GM19193 (cell line): ENCODE data around the gene MINDY4.

Source experiments
- POLR2A ChIP-seq: IDR thresholded peaks from 4 replicates; pipeline ENCODE4 v1.6.1; 2011; ENCODE audit not compliant: insufficient read depth, insufficient read length; ENCODE audit errors: extremely low read depth

MINDY4 gene

GRCh38 chr7:30826181-30826580 is 55.0 kb downstream of the MINDY4 start:
- TF ChIP-seq POLR2A = no peak

DNA sequence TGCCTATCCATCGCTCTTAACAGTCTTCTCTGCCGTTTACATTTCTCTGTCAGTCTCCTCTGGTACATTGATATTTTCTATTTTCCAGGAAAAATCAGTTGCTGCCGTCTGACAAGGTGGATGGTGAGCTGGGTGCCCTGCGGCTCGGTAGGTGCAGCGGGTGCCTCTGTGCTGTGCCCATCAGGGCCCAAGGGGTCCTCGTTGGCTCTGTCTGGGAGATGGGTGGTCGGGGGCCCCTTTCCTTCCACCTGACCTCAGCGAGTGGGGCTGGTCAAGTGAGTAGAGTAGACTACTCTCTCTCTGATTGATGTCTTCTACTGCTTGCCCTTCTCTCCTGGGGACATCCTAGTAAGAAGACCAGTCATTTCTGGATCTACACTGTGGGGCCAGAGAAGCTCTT is 57.4 kb downstream of the MINDY4 start:
- no peak for TF ChIP-seq POLR2A

GRCh38 chr7:30829471-30829870 is 58.3 kb downstream of the MINDY4 start:
- TF ChIP-seq POLR2A = no peak

- TF ChIP-seq POLR2A = no peak
Observed at GRCh38 chr7:30831227-30831626, 60.0 kb downstream of the MINDY4 start.

DNA sequence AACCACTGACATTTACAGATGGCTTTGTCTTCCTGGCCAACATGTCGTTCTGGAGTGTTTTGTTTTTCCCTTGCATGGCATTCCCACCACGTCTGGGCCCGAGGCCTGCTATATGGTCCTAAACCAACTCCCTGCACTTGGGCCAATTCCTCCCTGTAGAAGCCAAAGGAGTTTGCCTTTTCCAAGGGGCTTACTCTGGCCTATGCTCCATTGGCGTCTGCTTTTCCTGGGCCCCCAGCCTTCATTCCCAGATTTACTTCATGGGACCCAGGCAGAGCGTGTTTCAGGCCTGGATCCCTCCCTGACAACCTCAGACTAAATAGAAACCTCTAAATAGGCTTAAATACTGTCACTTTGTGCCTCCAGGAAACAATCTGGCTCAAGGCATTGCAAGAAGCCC is 60.7 kb downstream of the MINDY4 start:
- no peak for TF ChIP-seq POLR2A

DNA sequence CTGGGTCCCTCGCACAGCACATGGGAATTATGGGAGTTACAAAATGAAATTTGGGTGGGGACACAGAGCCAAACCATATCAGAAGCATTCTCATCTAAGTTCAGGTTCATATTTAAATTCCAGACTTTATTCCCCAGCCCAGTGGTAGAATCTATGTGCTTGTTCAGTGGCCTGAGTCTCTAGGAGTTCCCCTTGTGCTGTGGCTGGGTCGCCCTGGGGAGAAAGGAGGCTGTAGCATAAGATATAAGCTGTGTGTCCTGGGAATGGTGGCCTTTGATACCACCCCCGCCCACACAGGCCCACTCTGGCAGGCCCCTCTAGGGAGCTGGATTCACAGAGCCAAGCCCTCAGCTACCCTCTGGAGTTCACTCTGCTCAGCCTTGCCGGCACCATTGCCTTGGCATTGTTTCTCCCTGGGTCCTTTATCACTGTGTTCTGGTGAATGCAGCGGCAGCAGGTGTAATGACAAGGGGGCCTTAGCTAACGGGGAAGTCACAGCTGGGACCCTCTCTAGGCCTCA is 64.2 kb downstream of the MINDY4 start:
- no peak for TF ChIP-seq POLR2A

DNA sequence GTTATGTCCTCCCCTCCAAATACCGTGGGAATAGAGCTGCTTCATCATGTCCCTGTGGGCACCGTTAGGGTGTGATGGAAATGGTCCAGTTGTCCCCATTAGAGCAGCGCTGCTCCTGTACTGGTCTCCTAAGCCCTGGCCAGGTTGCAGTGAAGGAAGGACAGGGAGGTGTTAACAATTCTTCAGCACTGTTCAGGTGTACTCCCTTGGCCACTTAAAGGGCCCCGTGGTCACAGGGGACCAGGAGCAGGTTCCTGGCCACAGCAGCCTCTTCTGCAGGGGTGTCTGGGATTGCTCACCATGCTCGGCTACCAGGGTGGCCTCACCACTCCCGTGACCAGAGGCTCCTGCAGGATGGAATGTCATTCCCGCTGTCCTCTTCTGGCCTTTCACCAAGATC is 65.8 kb downstream of the MINDY4 start:
- no peak for TF ChIP-seq POLR2A

- no peak for TF ChIP-seq POLR2A
Observed at GRCh38 chr7:30837581-30837980, 66.4 kb downstream of the MINDY4 start.

DNA sequence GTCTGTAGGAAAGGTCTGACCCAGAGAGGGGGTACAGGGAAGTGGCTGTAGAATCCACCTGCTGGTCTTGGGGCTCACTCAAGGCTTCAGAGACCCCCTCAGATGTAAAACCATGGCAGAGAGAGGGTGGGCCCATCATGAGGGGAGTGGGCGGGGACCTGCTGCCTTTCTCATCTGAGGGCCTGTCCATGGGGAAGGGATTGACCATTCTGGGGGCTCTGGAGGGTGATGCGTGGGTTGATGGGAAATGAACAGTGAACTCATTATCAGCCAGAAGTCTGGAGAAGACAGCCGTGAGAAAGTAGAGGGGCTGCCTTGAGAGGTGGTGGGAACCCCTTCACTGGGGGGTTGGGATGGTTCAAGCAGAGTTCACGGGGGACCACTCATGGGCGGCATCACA is 66.8 kb downstream of the MINDY4 start:
- no peak for TF ChIP-seq POLR2A

DNA sequence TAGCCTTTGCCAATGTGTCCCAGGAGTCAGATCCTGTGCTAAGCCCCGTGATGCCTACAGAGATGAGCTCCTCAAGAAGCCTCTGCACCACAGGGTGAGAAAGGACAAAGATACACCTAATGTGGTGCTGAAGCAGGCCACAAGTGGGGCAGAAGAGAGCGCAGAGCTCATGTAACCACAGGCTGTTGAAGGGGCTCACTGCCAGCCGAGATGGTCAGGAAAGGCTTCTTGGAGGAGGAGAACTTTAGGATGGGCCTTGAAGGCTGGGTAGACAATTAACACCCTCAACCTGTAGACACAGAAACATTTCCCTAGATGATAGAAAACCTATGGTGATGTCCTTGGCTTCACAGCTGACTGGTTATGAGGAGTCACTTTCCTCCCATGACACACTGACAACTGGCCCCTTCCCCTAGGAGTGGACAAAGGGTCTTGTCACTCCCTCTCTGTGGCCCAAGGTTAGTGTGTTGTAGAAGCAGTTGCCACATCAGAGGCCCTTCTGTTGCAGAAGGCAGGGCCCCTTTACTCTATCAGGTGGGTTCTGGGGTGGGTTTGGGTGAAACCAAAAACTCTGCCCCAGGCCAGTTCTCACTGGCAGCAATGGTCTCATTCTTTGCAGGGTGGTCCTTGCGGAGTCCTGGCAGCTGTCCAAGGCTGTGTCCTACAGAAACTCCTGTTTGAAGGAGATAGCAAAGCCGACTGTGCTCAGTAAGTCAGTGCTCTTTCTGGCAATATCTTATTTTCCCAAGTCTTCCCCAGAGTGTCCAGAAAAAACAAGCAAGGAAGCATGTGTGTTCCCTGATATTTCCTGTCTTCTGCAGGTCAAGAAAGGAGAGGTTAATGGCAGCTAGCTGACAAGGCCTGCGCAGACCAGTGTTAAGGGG is 69.2 kb downstream of the MINDY4 start:
- TF ChIP-seq POLR2A = no peak

DNA sequence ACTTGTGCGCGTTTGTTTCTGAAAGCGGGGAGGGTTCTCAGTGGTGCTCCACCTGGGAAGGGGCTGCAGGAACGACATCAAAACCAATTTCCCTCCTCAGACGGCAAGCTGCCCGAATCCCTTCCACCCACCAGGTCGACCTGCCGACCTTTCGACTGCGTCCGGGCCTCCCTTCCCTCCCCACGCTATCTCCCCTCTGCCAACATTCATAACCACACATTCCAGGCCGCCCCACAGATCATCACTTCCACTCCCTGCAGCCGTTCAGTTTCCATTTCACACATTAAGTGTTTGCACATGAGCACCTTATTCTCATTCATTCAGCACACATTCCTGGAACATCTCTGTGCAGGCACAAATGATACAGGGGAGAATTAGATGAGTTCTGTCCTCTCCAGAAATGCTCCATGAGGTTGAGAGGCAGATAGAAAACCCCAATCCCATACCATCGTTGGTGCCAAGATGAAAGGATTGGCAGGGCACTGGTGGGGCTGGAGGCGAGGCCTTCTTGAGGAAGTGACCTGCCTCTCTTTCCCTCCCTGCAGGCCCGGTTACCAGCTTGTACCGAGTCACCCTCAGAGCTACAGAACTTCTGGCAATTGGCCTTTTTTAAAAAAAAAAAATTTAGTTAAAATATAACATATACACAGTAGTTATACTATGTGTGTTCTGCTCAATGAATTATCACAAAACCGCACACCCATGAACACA is 70.0 kb downstream of the MINDY4 start:
- TF ChIP-seq POLR2A = no peak

- TF ChIP-seq POLR2A = no peak
Observed at GRCh38 chr7:30841801-30842541, 70.8 kb downstream of the MINDY4 start.

- TF ChIP-seq POLR2A = no peak
Observed at GRCh38 chr7:30842542-30843451, 71.6 kb downstream of the MINDY4 start.
